Smooth muscle cell (in vitro differentiated cells): Measurements from ENCODE around the gene FHL1. TPM values are rescaled to one million over a fixed set of nuclear protein-coding genes. Genes with fewer than 3 reads are reported as not detected.

ENCODE experiments used
- DNase-seq: peaks from one replicate; lab custom pipeline; 2025; ENCODE audit not compliant: unreplicated experiment; lab: John Stamatoyannopoulos, UW
- H2AFZ ChIP-seq: fragments of 200-600 bp; sonication (generic); 2 replicates; pipeline ENCODE4 v1.6.0; 2016; ENCODE audit warnings: antibody characterized with exemption, low read depth, mild to moderate bottlenecking
- H3F3A ChIP-seq: fragments of 200-600 bp; sonication (generic); 2 replicates; pipeline ENCODE4 v1.6.0; 2017; ENCODE audit warnings: antibody characterized with exemption, low read depth
- H3K27ac ChIP-seq: fragments of 200-600 bp; sonication (generic); 2 replicates; pipeline ENCODE4 v1.5.1; 2016; ENCODE audit warnings: low read depth, mild to moderate bottlenecking
- H3K27me3 ChIP-seq: fragments of 200-600 bp; sonication (generic); 2 replicates; pipeline ENCODE4 v1.6.1; 2016; ENCODE audit warnings: low read depth, mild to moderate bottlenecking
- H3K36me3 ChIP-seq: fragments of 200-600 bp; sonication (generic); 2 replicates; pipeline ENCODE4 v1.5.1; 2016; ENCODE audit warnings: low read depth
- H3K4me1 ChIP-seq: fragments of 200-600 bp; sonication (generic); 2 replicates; pipeline ENCODE4 v1.5.1; 2016; ENCODE audit warnings: low read depth
- H3K4me2 ChIP-seq: fragments of 200-600 bp; sonication (generic); 2 replicates; pipeline ENCODE4 v1.6.0; 2016; ENCODE audit warnings: mild to moderate bottlenecking
- H3K4me3 ChIP-seq: fragments of 200-600 bp; sonication (generic); 2 replicates; pipeline ENCODE4 v1.5.1; 2016; ENCODE audit warnings: mild to moderate bottlenecking
- H3K79me2 ChIP-seq: fragments of 200-600 bp; sonication (generic); 2 replicates; pipeline ENCODE4 v1.6.0; 2016; ENCODE audit warnings: low read depth, mild to moderate bottlenecking
- H3K9ac ChIP-seq: fragments of 200-600 bp; sonication (generic); 2 replicates; pipeline ENCODE4 v1.6.0; 2016; ENCODE audit warnings: low read depth
- H3K9me3 ChIP-seq: fragments of 200-600 bp; sonication (generic); replicated peaks from 2 replicates; pipeline ENCODE4 v1.5.1; 2016; ENCODE audit warnings: low read depth
- H4K20me1 ChIP-seq: fragments of 200-600 bp; sonication (generic); 2 replicates; pipeline ENCODE4 v1.6.0; 2016; ENCODE audit warnings: low read depth
- polyA plus RNA-seq: library from polyadenylated mRNA; unstranded; fragments of >200 nt; fragmentation: Nextera tagmentation; extraction: Ambion mirVana; gene quantifications from 2 replicates; pipeline ENCODE4 v1.2.1, GENCODE V29; 2016
- small RNA-seq: library from RNA; depleted of rRNA; stranded (forward); fragments of <200 nt; gene quantifications from one replicate; pipeline ENCODE3, GENCODE V24; 2014
- total RNA-seq: library from RNA; depleted of rRNA; stranded (reverse); fragments of >200 nt; gene quantifications from 2 replicates; pipeline ENCODE4 v1.2.3, GENCODE V29; 2014
- TF ChIP-seq, protein P1 (sequence below): fragments of 200-600 bp; sonication (generic); IDR thresholded peaks from 2 replicates; pipeline ENCODE4 v1.5.1; 2017; ENCODE audit warnings: borderline replicate concordance, mild to moderate bottlenecking, antibody characterized with exemption; ENCODE audit not compliant: insufficient read depth, poor library complexity, severe bottlenecking

Gene FHL1
- total and polyA plus RNA-seq, 2 experiments from 2014 or later: 76.0 to 103 TPM

DNA sequence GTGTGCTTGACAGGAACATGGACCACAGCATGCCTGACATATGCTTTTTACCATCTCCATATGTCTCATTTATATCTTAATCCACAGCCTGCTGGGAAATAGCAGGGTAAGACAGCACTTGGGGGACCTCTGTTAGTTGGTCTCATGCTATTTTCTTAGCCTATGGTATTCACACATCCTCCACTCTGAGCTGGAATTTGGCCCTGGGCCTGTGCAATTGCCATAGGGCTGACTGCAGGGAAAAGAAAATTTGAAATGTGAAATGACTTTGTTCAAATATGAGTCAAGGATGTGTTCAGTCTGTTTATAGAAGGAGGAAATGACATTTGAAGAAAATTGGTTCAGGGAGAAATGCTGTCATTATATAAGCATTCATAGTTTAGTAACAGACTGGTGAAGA lies 113.4 kb downstream of the FHL1 start:
- H2AFZ ChIP-seq: no peak overlapping the region
- no peaks in the 10 kb centered on the region for H4K20me1 ChIP-seq
- no peaks in the 10 kb centered on the region for H3F3A ChIP-seq
- no peaks in the 10 kb centered on the region for H3K4me1 ChIP-seq
- no peak overlapping the region for H3K4me2 ChIP-seq
- H3K36me3 ChIP-seq: no peaks in the 10 kb centered on the region
- peak overlapping the region; percentile 54 for H3K27ac ChIP-seq
- H3K9me3 ChIP-seq: no peaks in the 10 kb centered on the region
- no peak overlapping the region for H3K9ac ChIP-seq
- no peak for DNase-seq
- no peak overlapping the region for H3K4me3 ChIP-seq
- no peaks in the 10 kb centered on the region for H3K27me3 ChIP-seq
- TF ChIP-seq, protein P1, sequence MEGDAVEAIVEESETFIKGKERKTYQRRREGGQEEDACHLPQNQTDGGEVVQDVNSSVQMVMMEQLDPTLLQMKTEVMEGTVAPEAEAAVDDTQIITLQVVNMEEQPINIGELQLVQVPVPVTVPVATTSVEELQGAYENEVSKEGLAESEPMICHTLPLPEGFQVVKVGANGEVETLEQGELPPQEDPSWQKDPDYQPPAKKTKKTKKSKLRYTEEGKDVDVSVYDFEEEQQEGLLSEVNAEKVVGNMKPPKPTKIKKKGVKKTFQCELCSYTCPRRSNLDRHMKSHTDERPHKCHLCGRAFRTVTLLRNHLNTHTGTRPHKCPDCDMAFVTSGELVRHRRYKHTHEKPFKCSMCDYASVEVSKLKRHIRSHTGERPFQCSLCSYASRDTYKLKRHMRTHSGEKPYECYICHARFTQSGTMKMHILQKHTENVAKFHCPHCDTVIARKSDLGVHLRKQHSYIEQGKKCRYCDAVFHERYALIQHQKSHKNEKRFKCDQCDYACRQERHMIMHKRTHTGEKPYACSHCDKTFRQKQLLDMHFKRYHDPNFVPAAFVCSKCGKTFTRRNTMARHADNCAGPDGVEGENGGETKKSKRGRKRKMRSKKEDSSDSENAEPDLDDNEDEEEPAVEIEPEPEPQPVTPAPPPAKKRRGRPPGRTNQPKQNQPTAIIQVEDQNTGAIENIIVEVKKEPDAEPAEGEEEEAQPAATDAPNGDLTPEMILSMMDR: no peak
- H3K79me2 ChIP-seq: no peaks in the 10 kb centered on the region

Small RNA genes within 50 kb of the gene (small RNA-seq; reads per million reads assigned to genes)
- not detected for gene RF01210

Other genes starting within 250 kb of the FHL1 start
- gene MMGT1, start 173.5 kb upstream of the FHL1 start, total RNA-seq: 27.1 and 35.8 TPM in 2 replicates
- 12.5 and 13.6 TPM in 2 replicates for gene MMGT1, start 173.5 kb upstream of the FHL1 start, polyA plus RNA-seq
- 19.8 and 24.7 TPM in 2 replicates for gene SLC9A6, start 162.1 kb upstream of the FHL1 start, total RNA-seq
- gene SLC9A6, start 162.1 kb upstream of the FHL1 start, polyA plus RNA-seq: 10.8 and 11.6 TPM in 2 replicates
- gene MAP7D3, start 103.9 kb downstream of the FHL1 start, total RNA-seq: 8.1 and 12.4 TPM in 2 replicates
- gene MAP7D3, start 103.9 kb downstream of the FHL1 start, polyA plus RNA-seq: 6.3 and 9.3 TPM in 2 replicates
- not detected in 2 replicates for gene ADGRG4, start 153.4 kb downstream of the FHL1 start, total RNA-seq
- 0.04 TPM in 1 of 2 replicates, not detected in the other for gene ADGRG4, start 153.4 kb downstream of the FHL1 start, polyA plus RNA-seq